IPS DF 6.9 (cell line): ENCODE data around the gene COPS8.

Source experiments
- DNase-seq: peaks from one replicate; pipeline ENCODE4 v3.0.0-alpha.2; 2013; ENCODE audit warnings: low read depth, low spot score
- H3K27ac ChIP-seq: one replicate; pipeline ENCODE4 v1.5.1; 2013; ENCODE audit warnings: low read length, control low read depth
- H3K27me3 ChIP-seq: 2 replicates; pipeline ENCODE4 v1.6.1; 2013; ENCODE audit warnings: mild to moderate bottlenecking, low read length; ENCODE audit not compliant: control insufficient read depth, insufficient read depth
- H3K36me3 ChIP-seq: 2 replicates; pipeline ENCODE4 v1.6.1; 2013; ENCODE audit warnings: low read length; ENCODE audit not compliant: control insufficient read depth, insufficient read depth
- H3K4me1 ChIP-seq: 2 replicates; pipeline ENCODE4 v1.6.1; 2013; ENCODE audit warnings: low read length; ENCODE audit not compliant: control insufficient read depth, insufficient read depth
- H3K4me3 ChIP-seq: 2 replicates; pipeline ENCODE4 v1.5.1; 2013; ENCODE audit warnings: mild to moderate bottlenecking, low read length
- H3K9me3 ChIP-seq: 2 replicates; pipeline ENCODE4 v1.6.1; 2013; ENCODE audit warnings: low read length, inconsistent platforms; ENCODE audit not compliant: control insufficient read depth, insufficient read depth
- WGBS: extraction: QIAGEN DNeasy Blood & Tissue Kit; methylation state at CpG from one replicate; pipeline ENCODE4 v1.1.7; 2013; ENCODE audit warnings: mixed read lengths, missing lambda C conversion rate; ENCODE audit not compliant: insufficient read length, insufficient coverage; 5-methylcytosine and 5-hydroxymethylcytosine counted together

COPS8 gene

GRCh38 chr2:237099804-237100203 is 14.1 kb downstream of the COPS8 start:
- H3K4me1 ChIP-seq: no peaks in the 10 kb centered on the region
- WGBS: no CpG with 5 or more reads among the region's 3 CpGs
- no peak for DNase-seq
- no peaks in the 10 kb centered on the region for H3K27me3 ChIP-seq
- no peak overlapping the region for H3K27ac ChIP-seq
- H3K36me3 ChIP-seq: peaks cover 3% of the 10 kb centered on the region; the same call in 1 of the 2 replicates
- H3K4me3 ChIP-seq: no peak overlapping the region
- H3K9me3 ChIP-seq: no peaks in the 10 kb centered on the region

DNA sequence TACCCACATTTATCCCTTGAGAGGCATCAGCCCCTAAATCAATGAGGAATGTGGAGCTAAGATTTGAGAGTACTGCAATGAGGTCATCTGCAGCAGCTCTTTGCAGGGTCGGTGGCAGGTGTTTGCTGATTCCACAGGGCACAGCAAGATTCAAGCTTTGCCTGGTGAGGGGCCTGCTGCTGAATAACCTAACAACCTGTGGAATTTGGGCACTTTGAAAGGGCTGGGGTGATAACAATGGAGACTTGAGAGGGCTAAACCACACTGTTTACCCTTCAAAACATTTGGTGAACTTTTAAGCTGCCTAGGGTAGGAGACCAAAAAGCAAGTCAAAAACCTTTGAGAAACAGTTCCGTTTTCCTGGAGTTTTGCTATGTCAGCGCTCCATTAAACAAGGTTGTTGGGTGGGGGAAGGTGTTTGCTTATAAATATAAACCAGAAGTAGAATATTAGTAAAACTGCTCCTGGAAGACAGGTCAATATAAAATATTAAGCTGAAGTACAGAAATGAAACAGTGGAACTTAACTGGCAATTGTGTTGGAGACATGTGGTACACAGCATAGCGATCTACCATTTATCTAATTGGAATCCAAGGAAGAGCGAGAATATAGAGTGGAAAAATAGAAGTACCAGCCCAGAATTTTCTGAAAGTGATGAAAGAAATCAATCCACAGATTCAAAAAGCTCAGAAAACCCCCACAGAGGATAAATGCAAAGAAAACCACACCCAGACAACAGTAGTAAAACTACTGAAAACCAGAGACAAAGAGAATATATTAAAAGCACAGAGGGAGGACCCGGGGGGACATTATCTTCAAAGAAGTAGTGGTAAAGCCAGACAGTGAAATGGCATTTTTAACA is 15.7 kb downstream of the COPS8 start:
- Histone ChIP-seq H3K4me1 (no peaks in the 10 kb centered on the region), H3K27ac (no peak overlapping the region), H3K27me3 (no peaks in the 10 kb centered on the region), H3K36me3 (peaks cover under 1% of the 10 kb centered on the region; the same call in 1 of the 2 replicates), H3K4me3 (no peak overlapping the region), H3K9me3 (no peaks in the 10 kb centered on the region)
- whole genome bisulfite sequencing: no CpG with 5 or more reads among the region's 6 CpGs
- DNase-seq: peak; percentile 13

DNA sequence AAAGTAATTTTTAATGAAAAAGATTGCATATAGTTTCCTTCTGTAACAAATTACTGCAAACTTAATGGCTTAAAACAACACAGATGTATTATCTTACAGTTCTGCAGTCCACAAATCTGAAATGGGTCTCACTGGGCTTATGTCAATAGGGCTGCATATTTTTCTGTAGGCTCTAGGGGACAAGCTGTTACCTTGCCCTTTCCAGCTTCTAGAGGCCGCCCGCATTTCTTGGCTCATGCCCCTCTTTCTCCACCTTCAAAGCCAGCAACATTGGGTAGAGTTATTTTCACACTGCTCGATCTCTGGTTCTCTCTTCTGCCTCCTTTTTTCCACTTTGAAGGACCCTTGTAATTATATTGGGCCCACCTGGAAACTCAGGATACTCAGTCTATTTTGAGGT is 16.7 kb downstream of the COPS8 start:
- no peak for DNase-seq
- Histone ChIP-seq H3K4me3 (no peak overlapping the region), H3K27me3 (no peaks in the 10 kb centered on the region), H3K36me3 (no peaks in the 10 kb centered on the region; the same call in 1 of the 2 replicates), H3K27ac (no peak overlapping the region), H3K4me1 (no peaks in the 10 kb centered on the region), H3K9me3 (no peaks in the 10 kb centered on the region)
- no CpG with 5 or more reads among the region's 3 CpGs for WGBS

DNA sequence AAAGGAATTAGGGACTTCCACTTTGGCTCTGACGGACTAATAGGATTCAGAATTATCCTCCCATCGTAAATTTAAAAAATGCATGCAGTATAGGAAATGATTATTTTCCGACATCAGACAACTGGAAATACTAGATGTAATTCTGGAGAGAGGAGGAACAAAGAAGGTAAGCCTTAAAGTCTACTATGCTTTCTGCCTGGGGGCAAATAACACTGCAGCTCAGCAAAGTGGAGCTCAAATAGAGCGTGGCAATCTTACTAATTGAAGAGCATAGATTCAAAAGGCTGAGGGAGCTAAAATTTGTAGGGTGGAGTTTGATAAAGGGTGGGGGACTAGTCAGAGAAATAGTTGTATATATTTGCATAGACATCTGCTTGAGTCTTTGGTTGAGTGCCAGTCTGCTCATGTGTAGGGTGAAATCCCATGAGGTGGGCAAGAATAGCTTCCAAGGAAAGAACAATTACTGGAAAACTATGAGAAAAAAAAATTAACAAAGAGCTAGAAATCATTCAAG is 23.8 kb downstream of the COPS8 start:
- Histone ChIP-seq H3K9me3 (no peaks in the 10 kb centered on the region), H3K36me3 (no peaks in the 10 kb centered on the region), H3K4me3 (no peak overlapping the region), H3K27ac (no peak overlapping the region), H3K27me3 (no peaks in the 10 kb centered on the region), H3K4me1 (no peaks in the 10 kb centered on the region)
- DNase-seq: no peak
- no CpG with 5 or more reads among the region's 4 CpGs for WGBS

DNA sequence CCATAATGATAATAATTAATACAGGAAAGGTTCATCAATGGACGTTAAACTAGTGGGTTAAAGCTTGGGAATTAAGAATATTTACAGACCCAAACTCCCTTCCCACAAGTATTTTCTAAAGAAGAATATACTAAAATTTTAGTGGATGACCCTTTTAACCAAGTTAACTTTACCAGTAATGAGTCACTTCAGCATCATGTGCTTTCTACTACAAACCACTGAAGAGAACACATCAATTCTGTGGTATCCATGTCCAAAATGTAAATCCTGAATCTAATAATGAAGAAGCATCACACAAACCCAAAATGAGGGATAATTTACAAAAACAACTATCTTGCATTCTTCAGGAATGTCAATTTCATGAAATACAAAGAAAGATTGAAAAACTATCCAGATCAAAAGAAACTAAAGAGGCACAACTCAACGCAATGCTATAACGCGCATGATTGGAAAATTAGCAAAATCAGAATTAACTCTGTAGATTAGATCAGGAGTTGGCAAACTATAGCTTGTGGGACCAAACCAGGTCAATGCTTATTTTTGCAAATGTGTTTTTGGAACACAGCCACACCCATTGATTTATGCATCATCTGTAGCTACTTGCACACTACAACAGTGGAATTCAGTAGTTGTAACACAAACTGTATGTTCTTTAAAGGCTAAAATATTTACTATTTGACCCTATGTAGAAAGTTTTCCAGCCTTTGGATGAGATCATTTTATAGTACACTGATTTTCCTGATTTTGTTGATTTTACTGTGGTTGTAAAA is 27.5 kb downstream of the COPS8 start:
- WGBS: no CpG with 5 or more reads among the region's 4 CpGs
- no peak overlapping the region for H3K27ac ChIP-seq
- no peak for DNase-seq
- no peaks in the 10 kb centered on the region for H3K27me3 ChIP-seq
- H3K36me3 ChIP-seq: no peaks in the 10 kb centered on the region
- H3K4me3 ChIP-seq: no peak overlapping the region
- H3K4me1 ChIP-seq: no peaks in the 10 kb centered on the region
- H3K9me3 ChIP-seq: no peaks in the 10 kb centered on the region

- Histone ChIP-seq H3K27me3 (no peaks in the 10 kb centered on the region), H3K27ac (no peak overlapping the region), H3K36me3 (no peaks in the 10 kb centered on the region), H3K9me3 (no peaks in the 10 kb centered on the region), H3K4me3 (no peak overlapping the region), H3K4me1 (no peaks in the 10 kb centered on the region)
- WGBS: no CpG with 5 or more reads among the region's 3 CpGs
- DNase-seq: no peak
Measured at GRCh38 chr2:237115870-237116269, 30.2 kb downstream of the COPS8 start.

DNA sequence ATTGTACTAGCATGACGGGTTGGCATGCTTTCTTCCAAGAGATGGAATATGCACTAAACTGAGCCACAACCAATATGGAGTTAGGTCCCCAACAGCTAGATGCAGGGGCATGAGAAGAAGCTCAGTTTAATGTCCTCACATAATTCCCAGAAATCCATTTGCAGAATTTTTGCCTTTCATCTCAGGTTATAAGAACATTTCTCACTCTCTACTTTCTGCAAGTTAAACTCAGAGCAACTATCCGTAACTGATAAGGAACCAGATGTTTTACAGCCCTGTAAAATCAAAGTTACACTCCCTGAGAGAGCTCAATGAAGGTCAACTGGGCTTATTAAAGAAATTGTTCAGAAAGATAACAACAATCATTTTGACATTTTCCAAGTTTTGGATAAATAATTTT is 30.7 kb downstream of the COPS8 start:
- Histone ChIP-seq H3K9me3 (no peaks in the 10 kb centered on the region), H3K4me1 (no peaks in the 10 kb centered on the region), H3K27ac (no peak overlapping the region), H3K36me3 (no peaks in the 10 kb centered on the region), H3K4me3 (no peak overlapping the region), H3K27me3 (no peaks in the 10 kb centered on the region)
- WGBS: no CpG with 5 or more reads among the region's 2 CpGs
- no peak for DNase-seq

- Histone ChIP-seq H3K27ac (no peak overlapping the region), H3K27me3 (no peaks in the 10 kb centered on the region), H3K4me3 (no peak overlapping the region), H3K36me3 (no peaks in the 10 kb centered on the region), H3K9me3 (no peaks in the 10 kb centered on the region), H3K4me1 (no peaks in the 10 kb centered on the region)
- no CpG with 5 or more reads among the region's 1 CpG for WGBS
- no peak for DNase-seq
Measured at GRCh38 chr2:237118025-237118424, 32.3 kb downstream of the COPS8 start.

DNA sequence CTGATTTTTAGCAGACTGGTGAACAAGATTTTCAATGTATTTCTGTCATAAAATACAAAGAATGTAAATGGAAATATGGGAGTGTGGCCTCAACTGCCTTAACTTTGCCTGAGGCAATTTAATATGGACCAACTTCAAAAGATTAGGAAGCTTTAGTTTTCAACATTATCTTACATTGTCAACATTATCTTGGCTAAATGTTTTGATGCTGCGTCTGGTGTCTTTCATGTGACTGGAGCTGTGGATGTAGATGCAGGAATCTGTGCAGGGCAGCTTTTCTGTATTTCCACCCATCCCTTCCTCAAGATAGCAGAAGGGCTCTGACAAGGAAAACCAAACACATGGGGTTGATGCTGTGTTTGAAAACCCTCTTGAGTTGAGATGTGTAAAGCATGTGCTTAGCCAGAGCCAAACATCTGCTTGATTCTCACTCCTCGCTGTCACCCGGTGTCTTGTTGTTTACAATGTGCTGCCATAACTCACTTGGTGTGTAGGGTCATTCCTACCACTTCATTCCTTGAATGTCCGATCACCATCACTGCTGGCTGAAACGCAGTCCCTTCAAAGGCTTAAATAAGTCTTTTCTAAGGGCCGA is 33.0 kb downstream of the COPS8 start:
- no peak for DNase-seq
- H3K4me3 ChIP-seq: no peak overlapping the region
- no peaks in the 10 kb centered on the region for H3K36me3 ChIP-seq
- H3K27me3 ChIP-seq: no peaks in the 10 kb centered on the region
- H3K9me3 ChIP-seq: no peaks in the 10 kb centered on the region
- H3K4me1 ChIP-seq: no peaks in the 10 kb centered on the region
- WGBS: no CpG with 5 or more reads among the region's 6 CpGs
- no peak overlapping the region for H3K27ac ChIP-seq

GRCh38 chr2:237120916-237121315 is 35.2 kb downstream of the COPS8 start:
- Histone ChIP-seq H3K4me1 (no peaks in the 10 kb centered on the region), H3K36me3 (no peaks in the 10 kb centered on the region), H3K9me3 (no peaks in the 10 kb centered on the region), H3K27ac (no peak overlapping the region), H3K4me3 (no peak overlapping the region), H3K27me3 (no peaks in the 10 kb centered on the region)
- WGBS: no CpG with 5 or more reads among the region's 4 CpGs
- no peak for DNase-seq
